Activated naive CD4-positive, alpha-beta T cell treated with anti-CD3 and anti-CD28 coated beads, Interleukin-2, amount 10 ng/mL, durations not matched to agents 7 days and 5 days (primary cell): ENCODE measurements around the gene SNRNP35.
"Not testable (repeated sequence)": the region's sequence is repeated elsewhere in the genome, so short reads cannot be mapped to it uniquely, and the experiment has no call there.

Experiments used
- CTCF ChIA-PET: fragments of 350-600 bp; sonication (Branson Sonifier 250); formaldehyde crosslinking; loops from one replicate; lab custom pipeline; 2021; ENCODE audit warnings: antibody characterized with exemption; lab: Charles Lee
- DNase-seq: peaks from one replicate; pipeline ENCODE4 v3.0.0-alpha.2; 2020
- H3K27ac Mint-ChIP-seq: one replicate; pipeline ENCODE4 v1.8.0; 2021; ENCODE audit warnings: mild to moderate bottlenecking, moderate library complexity, mixed read lengths
- H3K27me3 Mint-ChIP-seq: one replicate; pipeline ENCODE4 v1.8.0; 2021; ENCODE audit warnings: mild to moderate bottlenecking, mixed read lengths
- H3K36me3 Mint-ChIP-seq: one replicate; pipeline ENCODE4 v1.8.0; 2021; ENCODE audit warnings: mixed read lengths
- H3K4me1 Mint-ChIP-seq: one replicate; pipeline ENCODE4 v1.8.0; 2021; ENCODE audit warnings: mixed read lengths
- H3K4me3 Mint-ChIP-seq: one replicate; pipeline ENCODE4 v1.8.0; 2021; ENCODE audit warnings: mild to moderate bottlenecking, moderate library complexity, mixed read lengths
- H3K9me3 Mint-ChIP-seq: one replicate; pipeline ENCODE4 v1.8.0; 2021; ENCODE audit warnings: mixed read lengths

Gene SNRNP35

DNA sequence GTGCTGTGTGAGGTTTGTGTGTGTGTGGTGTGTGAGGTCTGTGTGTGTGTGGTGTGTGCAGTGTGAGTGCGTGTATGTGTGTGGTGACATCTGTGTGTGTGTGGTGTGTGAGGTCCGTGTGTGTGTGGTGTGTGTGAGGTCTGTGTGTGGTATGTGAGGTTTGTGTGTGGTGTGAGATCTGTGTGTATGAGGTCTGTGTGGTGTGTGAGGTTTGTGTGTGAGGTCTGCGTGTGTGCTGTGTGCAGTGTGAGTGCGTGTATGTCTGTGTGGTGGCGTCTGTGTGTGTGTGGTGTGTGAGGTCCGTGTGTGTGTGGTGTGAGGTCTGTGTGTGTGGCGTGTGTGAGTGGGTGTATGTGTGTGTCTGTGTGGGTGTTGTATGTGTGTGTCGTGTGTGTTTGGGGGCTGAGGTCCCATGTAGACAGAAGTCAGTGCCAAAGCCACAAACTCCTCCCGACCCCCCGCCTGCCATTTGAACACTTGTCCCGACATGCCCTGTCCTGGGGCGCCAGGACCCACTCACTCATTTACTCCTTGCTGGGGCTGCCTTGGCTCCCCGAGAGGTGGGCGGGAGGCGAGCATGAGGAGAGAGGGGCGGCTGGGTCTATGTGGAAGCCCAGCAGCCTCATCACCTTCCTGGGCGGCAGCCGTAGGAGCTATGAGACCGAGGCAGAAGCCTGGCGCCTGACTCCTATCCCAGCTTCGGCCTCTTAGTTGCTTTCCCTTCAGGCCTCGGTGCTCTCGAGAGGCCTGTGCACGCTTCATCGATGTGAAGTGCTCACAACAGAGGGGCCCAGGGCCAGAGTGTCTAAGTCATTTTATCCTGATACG lies 55.1 kb downstream of the SNRNP35 start:
- H3K36me3 Mint-ChIP-seq: no peaks in the 10 kb centered on the region
- H3K27me3 Mint-ChIP-seq: no peaks in the 10 kb centered on the region
- no peak for DNase-seq
- CTCF ChIA-PET: no interaction called here
- H3K27ac Mint-ChIP-seq: no peak overlapping the region
- H3K4me3 Mint-ChIP-seq: no peak overlapping the region
- peaks cover 7% of the 10 kb centered on the region for H3K4me1 Mint-ChIP-seq
- H3K9me3 Mint-ChIP-seq: no peaks in the 10 kb centered on the region

- H3K27me3 Mint-ChIP-seq: no peaks in the 10 kb centered on the region
- H3K36me3 Mint-ChIP-seq: no peaks in the 10 kb centered on the region
- no peak overlapping the region for H3K27ac Mint-ChIP-seq
- DNase-seq: no peak
- no peak overlapping the region for H3K4me3 Mint-ChIP-seq
- H3K4me1 Mint-ChIP-seq: peaks cover 7% of the 10 kb centered on the region
- H3K9me3 Mint-ChIP-seq: no peaks in the 10 kb centered on the region
- CTCF ChIA-PET: no interaction called here
Observed at GRCh38 chr12:123513805-123514204, 55.9 kb downstream of the SNRNP35 start.

DNA sequence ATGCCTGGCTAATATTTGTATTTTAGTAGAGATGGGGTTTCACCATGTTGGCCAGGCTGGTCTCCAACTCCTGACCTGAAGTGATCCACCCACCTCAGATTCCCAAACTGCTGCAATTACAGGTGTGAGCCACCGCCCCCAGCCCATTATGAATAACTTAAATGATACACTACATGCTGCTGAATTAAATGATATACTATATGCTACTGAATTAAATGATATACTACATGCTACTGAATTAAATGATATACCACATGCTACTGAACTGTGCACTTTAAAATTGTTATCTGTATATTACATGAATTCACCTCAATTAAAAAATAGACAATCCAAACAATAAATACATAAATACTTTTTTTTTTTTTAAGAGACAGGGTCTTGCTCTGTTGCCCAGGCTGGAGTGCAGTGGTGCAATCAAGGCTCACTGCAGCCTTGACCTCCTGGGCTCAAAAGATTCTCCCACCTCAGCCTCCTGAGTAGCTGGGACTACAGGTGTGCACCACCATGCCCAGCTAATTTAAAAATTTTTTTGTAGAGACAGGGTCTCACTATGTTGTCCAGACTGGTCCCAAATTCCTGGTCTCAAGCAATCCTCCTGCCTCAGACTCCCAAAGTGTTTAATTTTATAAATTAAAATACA lies 56.8 kb downstream of the SNRNP35 start:
- DNase-seq, H3K27me3 Mint-ChIP-seq, H3K4me1 Mint-ChIP-seq, H3K9me3 Mint-ChIP-seq, H3K27ac Mint-ChIP-seq, CTCF ChIA-PET, H3K36me3 Mint-ChIP-seq, H3K4me3 Mint-ChIP-seq: not testable (repeated sequence)

DNA sequence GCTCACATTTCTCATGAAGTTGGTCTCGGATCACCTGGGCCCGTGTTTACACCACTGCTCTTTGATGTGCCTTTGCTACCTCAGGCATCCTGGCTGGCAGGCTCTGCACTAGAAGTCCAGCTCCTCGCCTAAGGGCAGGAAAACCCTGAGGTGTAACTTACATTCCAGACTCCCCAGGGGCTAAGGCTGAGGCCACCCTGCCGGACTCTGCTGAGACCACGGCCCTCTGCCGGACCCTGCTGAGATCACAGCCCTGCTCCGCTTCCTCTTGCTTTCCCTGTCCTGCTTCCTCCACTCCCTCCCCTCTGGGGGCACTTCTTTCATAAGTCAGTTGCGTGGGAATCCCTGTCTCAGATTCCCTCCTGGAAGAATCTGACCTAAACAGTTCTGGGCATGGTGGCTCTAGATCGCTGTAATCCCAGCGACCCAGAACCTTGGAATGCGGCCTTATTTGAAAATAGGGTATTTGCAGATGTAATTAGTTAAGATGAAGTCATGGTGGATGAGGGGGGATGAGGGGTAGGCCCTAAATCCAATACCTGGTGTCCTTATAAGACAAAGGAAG lies 58.4 kb downstream of the SNRNP35 start:
- Mint-ChIP-seq H3K9me3 (no peaks in the 10 kb centered on the region), H3K27me3 (no peaks in the 10 kb centered on the region), H3K36me3 (no peaks in the 10 kb centered on the region), H3K4me1 (no peaks in the 10 kb centered on the region), H3K4me3 (no peak overlapping the region), H3K27ac (no peak overlapping the region)
- DNase-seq: no peak
- CTCF ChIA-PET: no interaction called here
